Measurements from ENCODE around the gene SIN3A.

GRCh38 chr15:75389791-75390382 is 61.6 kb downstream of the SIN3A start:
- TF ChIP-seq CTCF (IDR thresholded peaks at IDR 0.05; ENCODE audit: low read depth, low read length, poor library complexity, severe bottlenecking) (no peak), EZH2phosphoT487 (IDR thresholded peaks at IDR 0.05; ENCODE audit: borderline replicate concordance, low read length) (no peak)
